ENCODE results near the gene PAQR4. TPM values are rescaled to one million over a fixed set of nuclear protein-coding genes. Genes with fewer than 3 reads are reported as not detected.
"Not testable (repeated sequence)": the region's sequence is repeated elsewhere in the genome, so short reads cannot be mapped to it uniquely, and the experiment has no call there.

The PAQR4 gene
- polyA plus RNA-seq, 2 donors = 9.6 to 18.8 TPM

GRCh38 chr16:2928796-2929195, 40.4 kb upstream of the PAQR4 start:
- WGBS, 2 donors = 89% methylated on average over 11 of the region's 11 CpGs
- no peak overlapping the region for H3K4me3 ChIP-seq (ENCODE audit: low read depth in 1 of 2, low read length in 2 of 2)
- no peaks in the 10 kb centered on the region for H3K27me3 ChIP-seq (ENCODE audit: control insufficient read depth in 1 of 2, insufficient read depth in 2 of 2, low read length in 2 of 2)
- no peak overlapping the region for H3K27ac ChIP-seq (ENCODE audit: low read depth in 2 of 2, low read length in 1 of 2)
- peaks cover 0 to 9% of the 10 kb centered on the region in 2 donors for H3K4me1 ChIP-seq (ENCODE audit: control insufficient read depth in 2 of 2, insufficient read depth in 2 of 2, low read length in 1 of 2)
- H3K36me3 ChIP-seq (ENCODE audit: control insufficient read depth in 2 of 2, insufficient read depth in 2 of 2, low read length in 1 of 2) = peaks cover 3 to 21% of the 10 kb centered on the region in 2 donors
- H3K9me3 ChIP-seq (ENCODE audit: control insufficient read depth in 2 of 2, insufficient read depth in 1 of 2, low read depth in 1 of 2, low read length in 1 of 2) = no peaks in the 10 kb centered on the region

GRCh38 chr16:2929693-2930092, 39.5 kb upstream of the PAQR4 start:
- Histone ChIP-seq H3K4me3 (ENCODE audit: low read depth in 1 of 2, low read length in 2 of 2) (no peak overlapping the region), H3K9me3 (ENCODE audit: control insufficient read depth in 2 of 2, insufficient read depth in 1 of 2, low read depth in 1 of 2, low read length in 1 of 2) (no peaks in the 10 kb centered on the region), H3K27me3 (ENCODE audit: control insufficient read depth in 1 of 2, insufficient read depth in 2 of 2, low read length in 2 of 2) (no peaks in the 10 kb centered on the region), H3K36me3 (ENCODE audit: control insufficient read depth in 2 of 2, insufficient read depth in 2 of 2, low read length in 1 of 2) (peaks cover 6 to 26% of the 10 kb centered on the region in 2 donors), H3K27ac (ENCODE audit: low read depth in 2 of 2, low read length in 1 of 2) (no peak overlapping the region), H3K4me1 (ENCODE audit: control insufficient read depth in 2 of 2, insufficient read depth in 2 of 2, low read length in 1 of 2) (peaks cover 0 to 4% of the 10 kb centered on the region in 2 donors)
- WGBS, 2 donors = 94 to 96% methylated on average over 14 of the region's 14 CpGs

- H3K4me1 ChIP-seq (ENCODE audit: control insufficient read depth in 2 of 2, insufficient read depth in 2 of 2, low read length in 1 of 2) = no peaks in the 10 kb centered on the region
- no peaks in the 10 kb centered on the region for H3K27me3 ChIP-seq (ENCODE audit: control insufficient read depth in 1 of 2, insufficient read depth in 2 of 2, low read length in 2 of 2)
- H3K27ac ChIP-seq (ENCODE audit: low read depth in 2 of 2, low read length in 1 of 2) = no peak overlapping the region
- H3K4me3 ChIP-seq (ENCODE audit: low read depth in 1 of 2, low read length in 2 of 2) = no peak overlapping the region
- no peaks in the 10 kb centered on the region for H3K9me3 ChIP-seq (ENCODE audit: control insufficient read depth in 2 of 2, insufficient read depth in 1 of 2, low read depth in 1 of 2, low read length in 1 of 2)
- WGBS, 2 donors = 96 to 97% methylated on average over 15 of the region's 15 CpGs
- peaks cover 6 to 29% of the 10 kb centered on the region in 2 donors for H3K36me3 ChIP-seq (ENCODE audit: control insufficient read depth in 2 of 2, insufficient read depth in 2 of 2, low read length in 1 of 2)
These were observed 38.9 kb upstream of the PAQR4 start for GRCh38 chr16:2930236-2930635.

GRCh38 chr16:2931231-2931914, 37.8 kb upstream of the PAQR4 start:
- not testable (repeated sequence) for H3K4me1 ChIP-seq (ENCODE audit: control insufficient read depth in 2 of 2, insufficient read depth in 2 of 2, low read length in 1 of 2); H3K4me3 ChIP-seq (ENCODE audit: low read depth in 1 of 2, low read length in 2 of 2); H3K9me3 ChIP-seq (ENCODE audit: control insufficient read depth in 2 of 2, insufficient read depth in 1 of 2, low read depth in 1 of 2, low read length in 1 of 2); H3K27ac ChIP-seq (ENCODE audit: low read depth in 2 of 2, low read length in 1 of 2); H3K27me3 ChIP-seq (ENCODE audit: control insufficient read depth in 1 of 2, insufficient read depth in 2 of 2, low read length in 2 of 2)
- H3K36me3 ChIP-seq (ENCODE audit: control insufficient read depth in 2 of 2, insufficient read depth in 2 of 2, low read length in 1 of 2) = peaks cover 6 to 36% of the 10 kb centered on the region in 2 donors
- 91 to 92% methylated on average over 13 of the region's 13 CpGs for WGBS, 2 donors

GRCh38 chr16:2933136-2933535, 36.0 kb upstream of the PAQR4 start:
- Histone ChIP-seq H3K4me1 (ENCODE audit: control insufficient read depth in 2 of 2, insufficient read depth in 2 of 2, low read length in 1 of 2) (no peaks in the 10 kb centered on the region), H3K9me3 (ENCODE audit: control insufficient read depth in 2 of 2, insufficient read depth in 1 of 2, low read depth in 1 of 2, low read length in 1 of 2) (no peaks in the 10 kb centered on the region), H3K36me3 (ENCODE audit: control insufficient read depth in 2 of 2, insufficient read depth in 2 of 2, low read length in 1 of 2) (peaks cover 7 to 52% of the 10 kb centered on the region in 2 donors), H3K27me3 (ENCODE audit: control insufficient read depth in 1 of 2, insufficient read depth in 2 of 2, low read length in 2 of 2) (no peaks in the 10 kb centered on the region), H3K27ac (ENCODE audit: low read depth in 2 of 2, low read length in 1 of 2) (no peak overlapping the region), H3K4me3 (ENCODE audit: low read depth in 1 of 2, low read length in 2 of 2) (no peak overlapping the region)
- 93 to 95% methylated on average over 30 of the region's 30 CpGs for WGBS, 2 donors

- no peak overlapping the region for H3K4me3 ChIP-seq (ENCODE audit: low read depth in 1 of 2, low read length in 2 of 2)
- no peaks in the 10 kb centered on the region for H3K27me3 ChIP-seq (ENCODE audit: control insufficient read depth in 1 of 2, insufficient read depth in 2 of 2, low read length in 2 of 2)
- no peaks in the 10 kb centered on the region for H3K9me3 ChIP-seq (ENCODE audit: control insufficient read depth in 2 of 2, insufficient read depth in 1 of 2, low read depth in 1 of 2, low read length in 1 of 2)
- H3K4me1 ChIP-seq (ENCODE audit: control insufficient read depth in 2 of 2, insufficient read depth in 2 of 2, low read length in 1 of 2) = no peaks in the 10 kb centered on the region
- peaks cover 9 to 53% of the 10 kb centered on the region in 2 donors for H3K36me3 ChIP-seq (ENCODE audit: control insufficient read depth in 2 of 2, insufficient read depth in 2 of 2, low read length in 1 of 2)
- no peak overlapping the region for H3K27ac ChIP-seq (ENCODE audit: low read depth in 2 of 2, low read length in 1 of 2)
- WGBS, 2 donors = 87 to 88% methylated on average over 22 of the region's 22 CpGs
These were observed 35.4 kb upstream of the PAQR4 start for GRCh38 chr16:2933701-2934100.

- Histone ChIP-seq H3K36me3 (ENCODE audit: control insufficient read depth in 2 of 2, insufficient read depth in 2 of 2, low read length in 1 of 2) (peaks cover 11 to 53% of the 10 kb centered on the region in 2 donors), H3K9me3 (ENCODE audit: control insufficient read depth in 2 of 2, insufficient read depth in 1 of 2, low read depth in 1 of 2, low read length in 1 of 2) (no peaks in the 10 kb centered on the region), H3K27ac (ENCODE audit: low read depth in 2 of 2, low read length in 1 of 2) (no peak overlapping the region), H3K4me3 (ENCODE audit: low read depth in 1 of 2, low read length in 2 of 2) (no peak overlapping the region), H3K27me3 (ENCODE audit: control insufficient read depth in 1 of 2, insufficient read depth in 2 of 2, low read length in 2 of 2) (no peaks in the 10 kb centered on the region), H3K4me1 (ENCODE audit: control insufficient read depth in 2 of 2, insufficient read depth in 2 of 2, low read length in 1 of 2) (no peaks in the 10 kb centered on the region)
- WGBS, 2 donors = 89 to 90% methylated on average over 15 of the region's 15 CpGs
These were observed 34.7 kb upstream of the PAQR4 start for GRCh38 chr16:2934450-2934849.

GRCh38 chr16:2936436-2937011, 32.6 kb upstream of the PAQR4 start:
- Histone ChIP-seq H3K9me3 (ENCODE audit: control insufficient read depth in 2 of 2, insufficient read depth in 1 of 2, low read depth in 1 of 2, low read length in 1 of 2) (no peaks in the 10 kb centered on the region), H3K27me3 (ENCODE audit: control insufficient read depth in 1 of 2, insufficient read depth in 2 of 2, low read length in 2 of 2) (no peaks in the 10 kb centered on the region), H3K4me1 (ENCODE audit: control insufficient read depth in 2 of 2, insufficient read depth in 2 of 2, low read length in 1 of 2) (no peaks in the 10 kb centered on the region), H3K4me3 (ENCODE audit: low read depth in 1 of 2, low read length in 2 of 2) (no peak overlapping the region), H3K36me3 (ENCODE audit: control insufficient read depth in 2 of 2, insufficient read depth in 2 of 2, low read length in 1 of 2) (peaks cover 16 to 42% of the 10 kb centered on the region in 2 donors), H3K27ac (ENCODE audit: low read depth in 2 of 2, low read length in 1 of 2) (no peak overlapping the region)
- WGBS, 2 donors = 86 to 89% methylated on average over 13 to 22 of the region's 22 CpGs

GRCh38 chr16:2937170-2937569, 32.0 kb upstream of the PAQR4 start:
- WGBS, 2 donors = 94 to 97% methylated on average over 24 of the region's 24 CpGs

GRCh38 chr16:2938206-2938605, 30.9 kb upstream of the PAQR4 start:
- H3K36me3 ChIP-seq (ENCODE audit: control insufficient read depth in 2 of 2, insufficient read depth in 2 of 2, low read length in 1 of 2) = peaks cover 16 to 42% of the 10 kb centered on the region in 2 donors
- H3K4me1 ChIP-seq (ENCODE audit: control insufficient read depth in 2 of 2, insufficient read depth in 2 of 2, low read length in 1 of 2) = no peaks in the 10 kb centered on the region
- 93 to 95% methylated on average over 12 of the region's 12 CpGs for WGBS, 2 donors
- H3K4me3 ChIP-seq (ENCODE audit: low read depth in 1 of 2, low read length in 2 of 2) = no peak overlapping the region
- no peaks in the 10 kb centered on the region for H3K27me3 ChIP-seq (ENCODE audit: control insufficient read depth in 1 of 2, insufficient read depth in 2 of 2, low read length in 2 of 2)
- no peaks in the 10 kb centered on the region for H3K9me3 ChIP-seq (ENCODE audit: control insufficient read depth in 2 of 2, insufficient read depth in 1 of 2, low read depth in 1 of 2, low read length in 1 of 2)
- H3K27ac ChIP-seq (ENCODE audit: low read depth in 2 of 2, low read length in 1 of 2) = no peak overlapping the region

More at GRCh38 chr16:2937170-2937569, 32.0 kb upstream of the PAQR4 start:
- H3K4me1 ChIP-seq (ENCODE audit: control insufficient read depth in 2 of 2, insufficient read depth in 2 of 2, low read length in 1 of 2) = no peaks in the 10 kb centered on the region
- no peak overlapping the region for H3K27ac ChIP-seq (ENCODE audit: low read depth in 2 of 2, low read length in 1 of 2)
- H3K4me3 ChIP-seq (ENCODE audit: low read depth in 1 of 2, low read length in 2 of 2) = no peak overlapping the region
- H3K27me3 ChIP-seq (ENCODE audit: control insufficient read depth in 1 of 2, insufficient read depth in 2 of 2, low read length in 2 of 2) = no peaks in the 10 kb centered on the region
- H3K36me3 ChIP-seq (ENCODE audit: control insufficient read depth in 2 of 2, insufficient read depth in 2 of 2, low read length in 1 of 2) = peaks cover 16 to 42% of the 10 kb centered on the region in 2 donors
- H3K9me3 ChIP-seq (ENCODE audit: control insufficient read depth in 2 of 2, insufficient read depth in 1 of 2, low read depth in 1 of 2, low read length in 1 of 2) = no peaks in the 10 kb centered on the region

Data from esophagus (tissue), 2 donors.